GM12878 (cell line): ENCODE data around the gene FMN2. TPM values are rescaled to one million over a fixed set of nuclear protein-coding genes. Genes with fewer than 3 reads are reported as not detected.

Experiments used
- ATAC-seq: fragments of 200-7000 bp; cut with Tn5 transposase; 3 replicates; pipeline ENCODE4 v1.9.1; 2020; ENCODE audit warnings: mild to moderate bottlenecking, moderate library complexity
- BruUV-seq: library from RNA; stranded (reverse); fragments of 400-500 nt; replicated peaks from 2 replicates; lab custom pipeline; 2021; lab: Mats Ljungman, UMichigan
- CTCF ChIA-PET: fragments of 300-600 bp; sonication (Branson Sonifier 250); formaldehyde crosslinking; extraction: SDS; loops from one replicate; lab custom pipeline; 2021; ENCODE audit warnings: inconsistent platforms; lab: Yijun Ruan, JAX
- POLR2A ChIA-PET: fragments of 350-600 bp; formaldehyde crosslinking; extraction: SDS; loops from one replicate; lab custom pipeline; 2021; ENCODE audit warnings: inconsistent platforms; lab: Charles Lee
- RAD21 ChIA-PET: fragments of 300-600 bp; sonication (Branson Sonifier 250); formaldehyde crosslinking; loops from one replicate; lab custom pipeline; 2023; ENCODE audit warnings: antibody characterized with exemption; ENCODE audit not compliant: unreplicated experiment; lab: Charles Lee
- SMC1A ChIA-PET: fragments of 300-600 bp; sonication (Branson Sonifier 250); formaldehyde crosslinking; loops from one replicate; lab custom pipeline; 2023; ENCODE audit not compliant: unreplicated experiment, uncharacterized antibody; lab: Charles Lee
- DNase-seq: peaks from one replicate; pipeline ENCODE4 v3.0.0-alpha.2; 2011; ENCODE audit warnings: low read depth, low spot score
- FAIRE-seq: peaks from 3 replicates; lab custom pipeline; 2011; peaks lifted over from hg19 to GRCh38; lab: Jason Lieb, UNC
- H2AFZ ChIP-seq: 2 replicates; pipeline ENCODE4 v1.6.0; 2011; ENCODE audit warnings: low read depth, low read length, control low read depth; ENCODE audit not compliant: control insufficient read depth
- H3K27ac ChIP-seq: 2 replicates; pipeline ENCODE4 v1.5.1; 2011; ENCODE audit warnings: control low read depth; ENCODE audit not compliant: control insufficient read depth, insufficient read depth
- H3K27me3 ChIP-seq, 2 experiments: replicated peaks in 1 of 2; 2 replicates each; pipeline versions ENCODE4 v1.6.0 to v1.6.1; 2011; ENCODE audit warnings: low read length in 1 of 2; ENCODE audit not compliant: control insufficient read depth in 2 of 2, insufficient read depth in 2 of 2
- H3K36me3 ChIP-seq, 2 experiments: 2 replicates each; pipeline ENCODE4 v1.5.1; 2011; ENCODE audit warnings: low read length in 1 of 2; ENCODE audit not compliant: control insufficient read depth in 2 of 2, insufficient read depth in 2 of 2
- H3K4me1 ChIP-seq: 2 replicates; pipeline ENCODE4 v1.6.1; 2011; ENCODE audit warnings: mild to moderate bottlenecking, low read length, moderate library complexity, mixed read lengths; ENCODE audit not compliant: control insufficient read depth, insufficient read depth
- H3K4me2 ChIP-seq: 2 replicates; pipeline ENCODE4 v1.6.0; 2011; ENCODE audit warnings: control low read depth; ENCODE audit not compliant: control insufficient read depth, insufficient read depth
- H3K4me3 ChIP-seq: fragments of 200-600 bp; sonication (generic); 2 replicates; pipeline ENCODE4 v1.5.1; 2016
- H3K79me2 ChIP-seq: 2 replicates; pipeline ENCODE4 v1.6.0; 2011; ENCODE audit warnings: low read length; ENCODE audit not compliant: control insufficient read depth, insufficient read depth
- H3K9ac ChIP-seq: 2 replicates; pipeline ENCODE4 v1.8.0; 2011; ENCODE audit warnings: low read length, control low read depth, mixed read lengths; ENCODE audit not compliant: control insufficient read depth, insufficient read depth
- H3K9me3 ChIP-seq: replicated peaks from 3 replicates; pipeline ENCODE4 v1.5.1; 2011; ENCODE audit warnings: mild to moderate bottlenecking, low read length; ENCODE audit not compliant: control insufficient read depth, insufficient read depth
- H4K20me1 ChIP-seq: 2 replicates; pipeline ENCODE4 v1.6.0; 2011; ENCODE audit not compliant: control insufficient read depth, insufficient read depth
- BCLAF1 ChIP-seq: fragments of 450-650 bp; IDR thresholded peaks from 2 replicates; pipeline ENCODE4 v1.6.1; 2017; ENCODE audit warnings: antibody characterized with exemption, mild to moderate bottlenecking, moderate library complexity
- ELK1 ChIP-seq: IDR thresholded peaks from 2 replicates; pipeline ENCODE4 v1.6.1; 2012; ENCODE audit warnings: low read depth, low read length, improper control_type of control experiment
- HDAC6 ChIP-seq: fragments of 200-600 bp; sonication (generic); IDR thresholded peaks from one replicate; pipeline ENCODE4 v1.8.0; 2017; ENCODE audit warnings: antibody characterized with exemption; ENCODE audit not compliant: unreplicated experiment
- JUNB ChIP-seq: IDR thresholded peaks from 2 replicates; pipeline ENCODE4 v1.6.1; 2016; ENCODE audit warnings: antibody characterized with exemption, mild to moderate bottlenecking
- KAT2A ChIP-seq: conservative IDR thresholded peaks from 2 replicates; pipeline ENCODE4 v1.6.1; 2011; ENCODE audit warnings: low read depth, low read length; ENCODE audit not compliant: control insufficient read depth
- MEF2B ChIP-seq: fragments of 450-650 bp; IDR thresholded peaks from 2 replicates; pipeline ENCODE4 v1.6.1; 2018; ENCODE audit warnings: mild to moderate bottlenecking, moderate library complexity; ENCODE audit not compliant: partially characterized antibody, poor library complexity, severe bottlenecking
- WGBS: methylation state at CpG from one replicate; pipeline ENCODE4 v1.1.6; 2016; ENCODE audit warnings: low lambda C conversion rate; ENCODE audit not compliant: insufficient replicate concordance, insufficient coverage; ENCODE audit errors: missing lambda C conversion rate; 5-methylcytosine and 5-hydroxymethylcytosine counted together
- in situ Hi-C: fragments of 300-500 bp; cut with MboI; formaldehyde crosslinking; loops from 9 replicates; pipeline ENCODE4 v1.14.3; 2018; ENCODE audit warnings: mixed read lengths
- intact Hi-C: fragments of 100-400 bp; cut with micrococcal nuclease; formaldehyde crosslinking; loops from one replicate; pipeline ENCODE4 v1.14.2; 2022; ENCODE audit not compliant: unreplicated experiment
- polyA plus RNA-seq, 11 experiments: library from polyadenylated mRNA; depleted of rRNA in 4 of 11; unstranded in 6 of 11; stranded (reverse) in 5 of 11; fragments of >200 nt; fragmentation: Nextera tagmentation in 4 of 11; fragmentation: Illumina TruSeq in 1 of 11; extraction: Ambion mirVana in 4 of 11; extraction: Trizol in 1 of 11; gene quantifications; 1 replicate in 1 of 11; 2 replicates in 10 of 11; pipeline versions ENCODE4 v1.2.1 to v1.2.3, GENCODE V29; 2011 to 2016; ENCODE audit warnings: inconsistent platforms in 2 of 11, missing spikeins in 2 of 11, low read depth in 1 of 11
- total RNA-seq, 4 experiments: library from RNA; depleted of rRNA in 3 of 4; stranded (reverse); fragments of >200 nt in 3 of 4; fragmentation: Illumina TruSeq in 1 of 4; extraction: Trizol in 1 of 4; gene quantifications; 2 replicates each; pipeline versions ENCODE4 v1.2.1 to v1.2.3, GENCODE V29; 2013 to 2021
- TF ChIP-seq, protein P1 (sequence below): fragments of 450-650 bp; formaldehyde crosslinking; IDR thresholded peaks from 2 replicates; pipeline ENCODE4 v1.5.0; 2022; ENCODE audit warnings: mild to moderate bottlenecking, missing genetic modification characterization

The FMN2 gene
- total and polyA plus RNA-seq, 10 of the 15 experiments (the other 5 are each of a cell fraction or from before 2014, with no cell fraction given), result 0.60 TPM; not detected in 9

GRCh38 chr1:240126821-240127220, 35.1 kb downstream of the FMN2 start:
- SMC1A ChIA-PET, result no interaction called here
- Histone ChIP-seq H3K27me3 (no peaks in the 10 kb centered on the region), H3K4me2 (no peak overlapping the region), H3K36me3 (no peaks in the 10 kb centered on the region)
- in situ Hi-C loops, result no loop called here
- no peak for TF ChIP-seq MEF2B
- no peak for TF ChIP-seq HDAC6
- no peak for TF ChIP-seq JUNB
- no peak for TF ChIP-seq ELK1
- TF ChIP-seq, protein P1, sequence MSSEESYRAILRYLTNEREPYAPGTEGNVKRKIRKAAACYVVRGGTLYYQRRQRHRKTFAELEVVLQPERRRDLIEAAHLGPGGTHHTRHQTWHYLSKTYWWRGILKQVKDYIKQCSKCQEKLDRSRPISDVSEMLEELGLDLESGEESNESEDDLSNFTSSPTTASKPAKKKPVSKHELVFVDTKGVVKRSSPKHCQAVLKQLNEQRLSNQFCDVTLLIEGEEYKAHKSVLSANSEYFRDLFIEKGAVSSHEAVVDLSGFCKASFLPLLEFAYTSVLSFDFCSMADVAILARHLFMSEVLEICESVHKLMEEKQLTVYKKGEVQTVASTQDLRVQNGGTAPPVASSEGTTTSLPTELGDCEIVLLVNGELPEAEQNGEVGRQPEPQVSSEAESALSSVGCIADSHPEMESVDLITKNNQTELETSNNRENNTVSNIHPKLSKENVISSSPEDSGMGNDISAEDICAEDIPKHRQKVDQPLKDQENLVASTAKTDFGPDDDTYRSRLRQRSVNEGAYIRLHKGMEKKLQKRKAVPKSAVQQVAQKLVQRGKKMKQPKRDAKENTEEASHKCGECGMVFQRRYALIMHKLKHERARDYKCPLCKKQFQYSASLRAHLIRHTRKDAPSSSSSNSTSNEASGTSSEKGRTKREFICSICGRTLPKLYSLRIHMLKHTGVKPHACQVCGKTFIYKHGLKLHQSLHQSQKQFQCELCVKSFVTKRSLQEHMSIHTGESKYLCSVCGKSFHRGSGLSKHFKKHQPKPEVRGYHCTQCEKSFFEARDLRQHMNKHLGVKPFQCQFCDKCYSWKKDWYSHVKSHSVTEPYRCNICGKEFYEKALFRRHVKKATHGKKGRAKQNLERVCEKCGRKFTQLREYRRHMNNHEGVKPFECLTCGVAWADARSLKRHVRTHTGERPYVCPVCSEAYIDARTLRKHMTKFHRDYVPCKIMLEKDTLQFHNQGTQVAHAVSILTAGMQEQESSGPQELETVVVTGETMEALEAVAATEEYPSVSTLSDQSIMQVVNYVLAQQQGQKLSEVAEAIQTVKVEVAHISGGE (CRISPR knock-in tag), result no peak
- no peak for TF ChIP-seq KAT2A
- TF ChIP-seq BCLAF1, result no peak
- TF ChIP-seq, all 136 proteins: peak for 0
- 34% methylated on average over 5 of the region's 6 CpGs for WGBS
- RAD21 ChIA-PET, result no interaction called here
- ATAC-seq, result no peak
- POLR2A ChIA-PET, result no interaction called here
- intact Hi-C loops, result no loop called here
- no peaks in the 10 kb centered on the region for H4K20me1 ChIP-seq
- H3K79me2 ChIP-seq, result no peaks in the 10 kb centered on the region
- no TSS peak for BruUV-seq
- CTCF ChIA-PET, result no interaction called here
- no peak overlapping the region for H3K27ac ChIP-seq
- FAIRE-seq, result no peak
- no peak for DNase-seq
- no peak overlapping the region for H3K4me3 ChIP-seq
- no peak overlapping the region for H2AFZ ChIP-seq
- no peak overlapping the region for H3K9ac ChIP-seq
- no peaks in the 10 kb centered on the region for H3K9me3 ChIP-seq
- no peaks in the 10 kb centered on the region for H3K4me1 ChIP-seq
